Stomach (tissue), 9 donors: ENCODE measurements around the gene CCT6A. TPM values are rescaled to one million over a fixed set of nuclear protein-coding genes. Genes with fewer than 3 reads are reported as not detected.
"Not testable (repeated sequence)": the region's sequence is repeated elsewhere in the genome, so short reads cannot be mapped to it uniquely, and the experiment has no call there.

Experiments used
- DNase-seq, 2 donors: peaks; one replicate each; pipeline versions ENCODE4 v3.0.0 to v3.0.0-alpha.2; 2013 to 2019
- H3K27ac ChIP-seq, 5 donors: fragments of 200-600 bp in 4 of 5; sonication (generic) in 4 of 5; one replicate each; pipeline ENCODE4 v1.5.1; 2013 to 2019; ENCODE audit warnings: mild to moderate bottlenecking in 1 of 5, moderate library complexity in 1 of 5
- H3K27me3 ChIP-seq, 3 donors: fragments of 200-600 bp; sonication (generic); one replicate each; pipeline ENCODE4 v1.5.1; 2017 to 2019; ENCODE audit warnings: mixed run types in 1 of 3
- H3K36me3 ChIP-seq, 4 donors: fragments of 200-600 bp; sonication (generic); 1 replicate in 3 of 4; 2 replicates in 1 of 4; pipeline ENCODE4 v1.5.1; 2016 to 2019
- H3K4me1 ChIP-seq, 4 donors: fragments of 200-600 bp; sonication (generic); one replicate each; pipeline ENCODE4 v1.5.1; 2016 to 2019
- H3K4me3 ChIP-seq, 4 donors: fragments of 200-600 bp; sonication (generic) in 3 of 4; one replicate each; pipeline ENCODE4 v1.5.1; 2016 to 2019; ENCODE audit warnings: mild to moderate bottlenecking in 1 of 4
- H3K9me3 ChIP-seq, 4 donors: fragments of 200-600 bp; sonication (generic); one replicate each; pipeline ENCODE4 v1.5.1; 2016 to 2019
- CTCF ChIP-seq, 7 experiments: fragments of 450-650 bp in 4 of 7; fragments of 200-600 bp in 3 of 7; sonication (generic) in 3 of 7; IDR thresholded peaks; one replicate each; pipeline ENCODE4 v1.5.1; 2016 to 2019; ENCODE audit warnings: antibody characterized with exemption in 7 of 7, control low read depth in 2 of 7, mild to moderate bottlenecking in 1 of 7
- EP300 ChIP-seq: sonication (generic); formaldehyde crosslinking; IDR thresholded peaks from one replicate; pipeline ENCODE4 v1.6.1; 2017; ENCODE audit warnings: antibody characterized with exemption
- POLR2A ChIP-seq, 4 donors: fragments of 450-650 bp; IDR thresholded peaks; one replicate each; pipeline ENCODE4 v1.6.1; 2016; ENCODE audit warnings: antibody characterized with exemption in 4 of 4, control low read depth in 2 of 4, mild to moderate bottlenecking in 1 of 4, moderate library complexity in 1 of 4
- POLR2AphosphoS5 ChIP-seq, 3 donors: sonication (generic); formaldehyde crosslinking; IDR thresholded peaks; one replicate each; pipeline ENCODE4 v1.6.1; 2016; ENCODE audit warnings: antibody characterized with exemption in 3 of 3
- WGBS, 5 donors: extraction: QIAGEN DNeasy Blood & Tissue Kit in 3 of 5; methylation state at CpG; one replicate each; pipeline versions ENCODE4 v1.1.5 to v1.1.7; 2013 to 2018; 5-methylcytosine and 5-hydroxymethylcytosine counted together
- intact Hi-C: fragments of 100-400 bp; cut with DNase I; formaldehyde crosslinking; loops from one replicate; pipeline ENCODE4 v1.15.1; 2023; ENCODE audit warnings: low total_unique reads
- polyA plus RNA-seq, 3 donors: library from polyadenylated mRNA; stranded (reverse); fragments of 200-250 nt; gene quantifications; one replicate each; pipeline ENCODE4 v1.2.3, GENCODE V29; 2013
- total RNA-seq, 5 donors: library from RNA; depleted of rRNA; stranded (reverse); fragments of >200 nt; gene quantifications; one replicate each; pipeline versions ENCODE4 v1.1.0 to v1.2.3, GENCODE V29; 2014 to 2016
- donor health status: healthy with polysubstance abuse.
- donor health status: Bipolar disorder and iron deficiency.
- donor health status: healthy.

CCT6A gene
- total and polyA plus RNA-seq, 8 donors, result 36.8 to 200 (median 102) TPM

- Histone ChIP-seq H3K27ac (peak overlapping the region in 4 of 5 donors; percentile 36 to 98 (median 96)), H3K4me3 (no peak overlapping the region), H3K4me1 (peaks cover 17 to 52% (median 36%) of the 10 kb centered on the region in 4 donors), H3K9me3 (no peaks in the 10 kb centered on the region), H3K27me3 (no peaks in the 10 kb centered on the region), H3K36me3 (peaks cover 24 to 62% (median 61%) of the 10 kb centered on the region in 4 donors)
- 18 to 54% (median 32%) methylated on average over 2 of the region's 2 CpGs for WGBS, 5 donors
- intact Hi-C loops, result no loop called here
- no peak for DNase-seq
- no peak for TF ChIP-seq CTCF (IDR thresholded peaks at IDR 0.05)
- no peak for TF ChIP-seq POLR2A (IDR thresholded peaks at IDR 0.05)
- no peak for TF ChIP-seq POLR2AphosphoS5 (IDR thresholded peaks at IDR 0.05)
- no peak for TF ChIP-seq EP300
Observed at GRCh38 chr7:56062382-56062781, 10.8 kb downstream of the CCT6A start.

GRCh38 chr7:56063500-56063881 lies 11.9 kb downstream of the CCT6A start:
- peak overlapping the region; percentile 55 to 94 (median 81) for H3K4me3 ChIP-seq
- H3K27me3 ChIP-seq, result no peaks in the 10 kb centered on the region
- TF ChIP-seq EP300 (no peak), POLR2AphosphoS5 (IDR thresholded peaks at IDR 0.05) (no peak)
- peaks cover 13 to 57% (median 54%) of the 10 kb centered on the region in 4 donors for H3K36me3 ChIP-seq
- DNase-seq, result no peak
- WGBS, 5 donors, result 58 to 64% (median 60%) methylated on average over 7 of the region's 7 CpGs
- no peaks in the 10 kb centered on the region for H3K9me3 ChIP-seq
- peaks cover 17 to 52% (median 36%) of the 10 kb centered on the region in 4 donors for H3K4me1 ChIP-seq
- intact Hi-C loops, result no loop called here
- peak overlapping the region; percentile 84 to 98 (median 96) for H3K27ac ChIP-seq

- H3K27ac ChIP-seq, result peak within 1 kb of the TSS; percentile 84 to 98 (median 96)
- no peaks in the 10 kb centered on the region for H3K27me3 ChIP-seq
- H3K4me3 ChIP-seq, result peak within 1 kb of the TSS; percentile 55 to 94 (median 81)
- H3K36me3 ChIP-seq, result peaks cover 10 to 57% (median 54%) of the 10 kb centered on the region in 4 donors
- intact Hi-C loops, result no loop called here
- H3K4me1 ChIP-seq, result peaks cover 17 to 52% (median 36%) of the 10 kb centered on the region in 4 donors
- DNase-seq, result peak; percentile 92 to 97
- 0 to 1% (median 0%) methylated on average over 27 to 49 of the region's 49 CpGs for WGBS, 5 donors
- no peak for TF ChIP-seq EP300
- peak; percentile 83 to 98 (median 95) for TF ChIP-seq POLR2AphosphoS5 (IDR thresholded peaks at IDR 0.05)
- peak in 1 of 7 experiments; percentile 15 for TF ChIP-seq CTCF (IDR thresholded peaks at IDR 0.05)
- TF ChIP-seq POLR2A (IDR thresholded peaks at IDR 0.05), result peak in 1 of 4 donors; percentile 76
- H3K9me3 ChIP-seq, result no peaks in the 10 kb centered on the region
Observed at GRCh38 chr7:56063882-56064625, 12.5 kb downstream of the CCT6A start, which contains the start of gene SUMF2. SUMF2 (plus strand) TSS chr7:56064286; CDS start chr7:56064312, 26 bp downstream.

GRCh38 chr7:56066376-56066775 lies 14.8 kb downstream of the CCT6A start:
- peaks cover 18 to 60% (median 55%) of the 10 kb centered on the region in 4 donors for H3K36me3 ChIP-seq
- H3K4me1 ChIP-seq, result peaks cover 12 to 39% (median 27%) of the 10 kb centered on the region in 4 donors
- DNase-seq, H3K27me3 ChIP-seq, H3K4me3 ChIP-seq, H3K27ac ChIP-seq, H3K9me3 ChIP-seq, intact Hi-C loops: not testable (repeated sequence)
- 92 to 99% (median 96%) methylated on average over 13 of the region's 13 CpGs for WGBS, 5 donors

- TF ChIP-seq CTCF (IDR thresholded peaks at IDR 0.05) (peak in 5 of 7 experiments; percentile 81 to 98 (median 93)), POLR2A (IDR thresholded peaks at IDR 0.05) (no peak), POLR2AphosphoS5 (IDR thresholded peaks at IDR 0.05) (peak; percentile 10 to 85 (median 42)), EP300 (no peak)
- peaks cover 13 to 20% (median 17%) of the 10 kb centered on the region in 4 donors for H3K4me1 ChIP-seq
- intact Hi-C loops, result loop anchor here (5.0 kb wide), 1 partner anchor 72 kb away; no protein-coding TSS in a partner anchor
- no peaks in the 10 kb centered on the region for H3K9me3 ChIP-seq
- WGBS, 5 donors, result 8 to 19% (median 14%) methylated on average over 19 of the region's 19 CpGs
- H3K36me3 ChIP-seq, result peaks cover 23 to 73% (median 60%) of the 10 kb centered on the region in 4 donors
- no peaks in the 10 kb centered on the region for H3K27me3 ChIP-seq
- H3K27ac ChIP-seq, result peak overlapping the region in 4 of 5 donors; percentile 41 to 77 (median 46)
- H3K4me3 ChIP-seq, result no peak overlapping the region
- DNase-seq, result peak; percentile 93 to 97
Observed at GRCh38 chr7:56074371-56074791, 22.8 kb downstream of the CCT6A start.
